HepG2 (cell line): ENCODE data around the gene SERPINF2. TPM values are rescaled to one million over a fixed set of nuclear protein-coding genes. Genes with fewer than 3 reads are reported as not detected.

Experiments
- CCAR2 ChIP-seq: fragments of 200-400 bp; formaldehyde crosslinking; optimal IDR thresholded peaks from 2 replicates; pipeline ENCODE3; 2018; ENCODE audit warnings: low read depth, mild to moderate bottlenecking, low read length, moderate library complexity
- CENPT ChIP-seq: sonication (generic); formaldehyde crosslinking; IDR thresholded peaks from 2 replicates; pipeline ENCODE4 v1.8.0; 2022; ENCODE audit warnings: low read depth, mild to moderate bottlenecking, moderate library complexity, missing genetic modification reagents
- PHF20 ChIP-seq: sonication (generic); formaldehyde crosslinking; IDR thresholded peaks from 2 replicates; pipeline ENCODE4 v1.5.0; 2020; ENCODE audit warnings: mild to moderate bottlenecking, missing genetic modification reagents
- PITX1 ChIP-seq: sonication (generic); formaldehyde crosslinking; IDR thresholded peaks from 2 replicates; pipeline ENCODE4 v1.5.1; 2020; ENCODE audit warnings: mild to moderate bottlenecking, missing genetic modification reagents
- SAP130 ChIP-seq: IDR thresholded peaks from 2 replicates; pipeline ENCODE4 v1.6.1; 2016; ENCODE audit warnings: low read depth
- SIN3B ChIP-seq: fragments of 150-350 bp; IDR thresholded peaks from 2 replicates; pipeline ENCODE4 v1.6.1; 2014; ENCODE audit warnings: low read length
- TCF7 ChIP-seq: sonication (generic); IDR thresholded peaks from 2 replicates; pipeline ENCODE4 v1.6.1; 2016; ENCODE audit warnings: antibody characterized with exemption, low read depth
- ZBTB38 ChIP-seq: sonication (generic); formaldehyde crosslinking; IDR thresholded peaks from 2 replicates; pipeline ENCODE4 v1.5.1; 2020; ENCODE audit warnings: mild to moderate bottlenecking, missing genetic modification reagents
- ZNF138 ChIP-seq: sonication (generic); formaldehyde crosslinking; IDR thresholded peaks from 2 replicates; pipeline ENCODE4 v1.5.0; 2020; ENCODE audit warnings: mild to moderate bottlenecking, low read depth, missing genetic modification reagents
- ZNF672 ChIP-seq: sonication (generic); formaldehyde crosslinking; IDR thresholded peaks from 2 replicates; pipeline ENCODE4 v1.8.1; 2022; ENCODE audit warnings: missing genetic modification reagents
- polyA plus RNA-seq, 8 experiments: library from polyadenylated mRNA; depleted of rRNA in 3 of 8; stranded (reverse) in 7 of 8; unstranded in 1 of 8; fragments of >200 nt; fragmentation: Illumina TruSeq in 4 of 8; extraction: Trizol in 4 of 8; gene quantifications; 2 replicates each; pipeline versions ENCODE4 v1.2.1 to v1.2.3, GENCODE V29; 2011 to 2016; ENCODE audit warnings: low read depth in 4 of 8, missing spikeins in 1 of 8, mixed read lengths in 1 of 8; ENCODE audit not compliant: insufficient read depth in 1 of 8
- total RNA-seq, 5 experiments: library from RNA; depleted of rRNA; stranded (reverse); fragments of >200 nt; fragmentation: Illumina TruSeq; extraction: Trizol; gene quantifications; 2 replicates each; pipeline ENCODE4 v1.2.3, GENCODE V29; 2016; ENCODE audit warnings: low read depth in 1 of 5
- TF ChIP-seq, protein P1 (sequence below): sonication (generic); formaldehyde crosslinking; IDR thresholded peaks from 2 replicates; pipeline ENCODE4 v1.4.0; 2020; ENCODE audit warnings: missing genetic modification reagents, borderline replicate concordance
- TF ChIP-seq, protein P2 (sequence below): sonication (generic); formaldehyde crosslinking; IDR thresholded peaks from 2 replicates; pipeline ENCODE4 v1.5.1; 2020; ENCODE audit warnings: mild to moderate bottlenecking, missing genetic modification reagents, borderline replicate concordance
- TF ChIP-seq, protein P3 (sequence below): sonication (generic); formaldehyde crosslinking; conservative IDR thresholded peaks from 2 replicates; pipeline ENCODE4 v1.5.0; 2020; ENCODE audit warnings: missing genetic modification reagents

The SERPINF2 gene
- total and polyA plus RNA-seq, 2 of the 13 experiments (the other 11 are each of a cell fraction or from before 2014, with no cell fraction given): 309 to 548 TPM

DNA sequence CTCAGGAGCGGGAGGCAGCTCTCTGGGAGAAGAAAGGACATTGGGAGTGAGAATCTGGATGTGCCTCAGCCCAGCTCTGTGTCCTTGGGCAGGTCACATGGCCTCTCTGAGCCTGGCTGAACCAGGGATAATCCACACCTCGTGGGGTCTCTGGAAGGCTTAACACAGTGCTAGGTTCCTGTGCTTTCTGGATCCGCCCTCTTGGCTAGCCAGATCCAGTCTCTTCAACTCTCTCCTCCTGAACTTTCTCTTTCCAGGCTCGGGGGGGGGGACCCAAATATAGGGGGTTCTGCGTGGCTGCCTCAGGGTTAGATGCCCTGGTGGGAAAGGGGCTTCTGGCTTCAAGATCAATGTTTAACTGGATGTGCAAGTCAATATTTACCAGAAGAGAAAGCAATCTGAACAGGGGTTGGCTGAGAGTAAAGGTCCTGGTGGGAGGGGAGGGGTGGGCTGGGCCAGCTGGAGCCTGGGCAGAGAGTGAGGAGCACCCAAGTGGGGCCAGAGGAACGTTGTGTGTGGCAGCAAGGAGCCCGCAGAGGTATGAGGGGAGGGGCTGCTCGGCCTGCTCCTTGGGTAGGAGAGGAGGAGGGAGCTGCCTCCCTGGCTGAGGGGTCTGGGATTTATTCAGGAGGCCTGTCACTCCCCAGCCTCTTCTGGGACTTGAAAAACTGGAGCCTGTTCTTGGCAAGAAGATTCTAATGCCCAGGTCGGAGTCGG is at the start of gene SERPINF2 (continued):
- TF ChIP-seq, protein P1, sequence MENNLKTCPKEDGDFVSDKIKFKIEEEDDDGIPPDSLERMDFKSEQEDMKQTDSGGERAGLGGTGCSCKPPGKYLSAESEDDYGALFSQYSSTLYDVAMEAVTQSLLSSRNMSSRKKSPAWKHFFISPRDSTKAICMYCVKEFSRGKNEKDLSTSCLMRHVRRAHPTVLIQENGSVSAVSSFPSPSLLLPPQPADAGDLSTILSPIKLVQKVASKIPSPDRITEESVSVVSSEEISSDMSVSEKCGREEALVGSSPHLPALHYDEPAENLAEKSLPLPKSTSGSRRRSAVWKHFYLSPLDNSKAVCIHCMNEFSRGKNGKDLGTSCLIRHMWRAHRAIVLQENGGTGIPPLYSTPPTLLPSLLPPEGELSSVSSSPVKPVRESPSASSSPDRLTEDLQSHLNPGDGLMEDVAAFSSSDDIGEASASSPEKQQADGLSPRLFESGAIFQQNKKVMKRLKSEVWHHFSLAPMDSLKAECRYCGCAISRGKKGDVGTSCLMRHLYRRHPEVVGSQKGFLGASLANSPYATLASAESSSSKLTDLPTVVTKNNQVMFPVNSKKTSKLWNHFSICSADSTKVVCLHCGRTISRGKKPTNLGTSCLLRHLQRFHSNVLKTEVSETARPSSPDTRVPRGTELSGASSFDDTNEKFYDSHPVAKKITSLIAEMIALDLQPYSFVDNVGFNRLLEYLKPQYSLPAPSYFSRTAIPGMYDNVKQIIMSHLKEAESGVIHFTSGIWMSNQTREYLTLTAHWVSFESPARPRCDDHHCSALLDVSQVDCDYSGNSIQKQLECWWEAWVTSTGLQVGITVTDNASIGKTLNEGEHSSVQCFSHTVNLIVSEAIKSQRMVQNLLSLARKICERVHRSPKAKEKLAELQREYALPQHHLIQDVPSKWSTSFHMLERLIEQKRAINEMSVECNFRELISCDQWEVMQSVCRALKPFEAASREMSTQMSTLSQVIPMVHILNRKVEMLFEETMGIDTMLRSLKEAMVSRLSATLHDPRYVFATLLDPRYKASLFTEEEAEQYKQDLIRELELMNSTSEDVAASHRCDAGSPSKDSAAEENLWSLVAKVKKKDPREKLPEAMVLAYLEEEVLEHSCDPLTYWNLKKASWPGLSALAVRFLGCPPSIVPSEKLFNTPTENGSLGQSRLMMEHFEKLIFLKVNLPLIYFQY (CRISPR knock-in tag): peak; percentile 64; the same call in 1 of the 2 replicates
- TF ChIP-seq ZBTB38 (no peak), PHF20 (CRISPR knock-in tag) (no peak), TCF7 (no peak), SIN3B (no peak), ZNF138 (CRISPR knock-in tag) (no peak), ZNF672 (CRISPR knock-in tag) (no peak), CENPT (no peak), PITX1 (no peak; the same call in 1 of the 2 replicates), SAP130 (CRISPR knock-in tag) (peak; percentile 85), CCAR2 (no peak)
- TF ChIP-seq, protein P2, sequence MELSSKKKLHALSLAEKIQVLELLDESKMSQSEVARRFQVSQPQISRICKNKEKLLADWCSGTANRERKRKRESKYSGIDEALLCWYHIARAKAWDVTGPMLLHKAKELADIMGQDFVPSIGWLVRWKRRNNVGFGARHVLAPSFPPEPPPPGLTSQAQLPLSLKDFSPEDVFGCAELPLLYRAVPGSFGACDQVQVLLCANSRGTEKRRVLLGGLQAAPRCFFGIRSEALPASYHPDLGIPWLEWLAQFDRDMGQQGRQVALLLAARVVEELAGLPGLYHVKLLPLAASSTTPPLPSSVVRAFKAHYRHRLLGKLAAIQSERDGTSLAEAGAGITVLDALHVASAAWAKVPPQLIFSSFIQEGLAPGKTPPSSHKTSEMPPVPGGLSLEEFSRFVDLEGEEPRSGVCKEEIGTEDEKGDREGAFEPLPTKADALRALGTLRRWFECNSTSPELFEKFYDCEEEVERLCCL (CRISPR knock-in tag): no peak
- TF ChIP-seq, protein P3, sequence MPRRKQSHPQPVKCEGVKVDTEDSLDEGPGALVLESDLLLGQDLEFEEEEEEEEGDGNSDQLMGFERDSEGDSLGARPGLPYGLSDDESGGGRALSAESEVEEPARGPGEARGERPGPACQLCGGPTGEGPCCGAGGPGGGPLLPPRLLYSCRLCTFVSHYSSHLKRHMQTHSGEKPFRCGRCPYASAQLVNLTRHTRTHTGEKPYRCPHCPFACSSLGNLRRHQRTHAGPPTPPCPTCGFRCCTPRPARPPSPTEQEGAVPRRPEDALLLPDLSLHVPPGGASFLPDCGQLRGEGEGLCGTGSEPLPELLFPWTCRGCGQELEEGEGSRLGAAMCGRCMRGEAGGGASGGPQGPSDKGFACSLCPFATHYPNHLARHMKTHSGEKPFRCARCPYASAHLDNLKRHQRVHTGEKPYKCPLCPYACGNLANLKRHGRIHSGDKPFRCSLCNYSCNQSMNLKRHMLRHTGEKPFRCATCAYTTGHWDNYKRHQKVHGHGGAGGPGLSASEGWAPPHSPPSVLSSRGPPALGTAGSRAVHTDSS (CRISPR knock-in tag): no peak
